DND-41 (cell line): ENCODE results near the gene ETFA.

ENCODE experiments used
- ATAC-seq: fragments of 200-7000 bp; cut with Tn5 transposase; 3 replicates; pipeline ENCODE4 v1.9.1; 2021; ENCODE audit warnings: low read depth; ENCODE audit not compliant: insufficient read depth
- DNase-seq: peaks from one replicate; pipeline ENCODE4 v3.0.0-alpha.2; 2020
- H2AFZ ChIP-seq: 2 replicates; pipeline ENCODE4 v1.6.0; 2012; ENCODE audit warnings: low read depth, low read length
- H3K27ac ChIP-seq: 2 replicates; pipeline ENCODE4 v1.5.1; 2012; ENCODE audit warnings: low read length, inconsistent platforms
- H3K27me3 ChIP-seq: fragments of 200-600 bp; sonication (generic); 2 replicates; pipeline ENCODE4 v1.6.0; 2012; ENCODE audit warnings: low read length, mild to moderate bottlenecking, inconsistent platforms; ENCODE audit not compliant: insufficient read depth, poor library complexity
- H3K36me3 ChIP-seq: 2 replicates; pipeline ENCODE4 v1.5.1; 2012; ENCODE audit warnings: low read length, inconsistent platforms; ENCODE audit not compliant: insufficient read depth
- H3K4me1 ChIP-seq: 2 replicates; pipeline ENCODE4 v1.5.1; 2012; ENCODE audit warnings: mild to moderate bottlenecking, low read length; ENCODE audit not compliant: insufficient read depth
- H3K4me2 ChIP-seq: 2 replicates; pipeline ENCODE4 v1.6.0; 2012; ENCODE audit warnings: mild to moderate bottlenecking, moderate library complexity, low read length, inconsistent platforms; ENCODE audit not compliant: insufficient read depth
- H3K4me3 ChIP-seq, 2 experiments: fragments of 200-600 bp in 1 of 2; shearing (Covaris generic) in 1 of 2; 2 replicates each; pipeline ENCODE4 v1.5.1; 2012 to 2016; ENCODE audit warnings: inconsistent platforms in 2 of 2, low read length in 2 of 2, mild to moderate bottlenecking in 2 of 2, low read depth in 1 of 2, moderate library complexity in 1 of 2
- H3K79me2 ChIP-seq: 2 replicates; pipeline ENCODE4 v1.6.0; 2012; ENCODE audit warnings: low read length, inconsistent platforms; ENCODE audit not compliant: insufficient read depth
- H3K9ac ChIP-seq: 2 replicates; pipeline ENCODE4 v1.6.0; 2012; ENCODE audit warnings: low read depth, mild to moderate bottlenecking, inconsistent platforms, low read length, moderate library complexity
- H3K9me3 ChIP-seq: 2 replicates; pipeline ENCODE4 v1.5.1; 2012; ENCODE audit warnings: low read length, moderate library complexity, mild to moderate bottlenecking, inconsistent platforms; ENCODE audit not compliant: insufficient read depth, severe bottlenecking
- H4K20me1 ChIP-seq: 2 replicates; pipeline ENCODE4 v1.6.0; 2012; ENCODE audit warnings: low read length; ENCODE audit not compliant: insufficient read depth
- CTCF ChIP-seq: IDR thresholded peaks from 2 replicates; pipeline ENCODE4 v1.5.1; 2012; ENCODE audit warnings: borderline replicate concordance, low read length, moderate library complexity, mild to moderate bottlenecking; ENCODE audit not compliant: poor library complexity, severe bottlenecking; ENCODE audit errors: extremely low read depth
- EZH2 ChIP-seq: IDR thresholded peaks from 3 replicates; pipeline ENCODE4 v1.6.1; 2012; ENCODE audit warnings: borderline replicate concordance, low read depth, mild to moderate bottlenecking, moderate library complexity, low read length, inconsistent platforms; ENCODE audit not compliant: severe bottlenecking

Gene ETFA

GRCh38 chr15:76325704-76326103 is 14.4 kb upstream of the ETFA start:
- Histone ChIP-seq H3K27me3 (peaks cover 3% of the 10 kb centered on the region), H3K9me3 (no peaks in the 10 kb centered on the region), H3K9ac (no peak overlapping the region), H3K36me3 (no peaks in the 10 kb centered on the region), H3K4me3 (no peak overlapping the region), H3K79me2 (no peaks in the 10 kb centered on the region), H4K20me1 (no peaks in the 10 kb centered on the region), H2AFZ (no peak overlapping the region), H3K4me2 (no peak overlapping the region), H3K27ac (no peak overlapping the region), H3K4me1 (no peaks in the 10 kb centered on the region)
- no peak for TF ChIP-seq CTCF
- no peak for TF ChIP-seq EZH2
- ATAC-seq (no peak), DNase-seq (no peak)

GRCh38 chr15:76324066-76324465 is 12.8 kb upstream of the ETFA start:
- no peak overlapping the region for H3K9ac ChIP-seq
- no peaks in the 10 kb centered on the region for H3K36me3 ChIP-seq
- no peak for TF ChIP-seq CTCF
- no peak for TF ChIP-seq EZH2
- no peaks in the 10 kb centered on the region for H4K20me1 ChIP-seq
- H3K4me2 ChIP-seq: no peak overlapping the region
- peaks cover 3% of the 10 kb centered on the region for H3K27me3 ChIP-seq
- H2AFZ ChIP-seq: no peak overlapping the region
- no peaks in the 10 kb centered on the region for H3K79me2 ChIP-seq
- DNase-seq (no peak), ATAC-seq (no peak)
- no peaks in the 10 kb centered on the region for H3K9me3 ChIP-seq
- H3K27ac ChIP-seq: no peak overlapping the region
- H3K4me3 ChIP-seq: no peak overlapping the region
- no peaks in the 10 kb centered on the region for H3K4me1 ChIP-seq

- DNase-seq: no peak
- no peak overlapping the region for H2AFZ ChIP-seq
- no peaks in the 10 kb centered on the region for H3K4me1 ChIP-seq
- no peak for ATAC-seq
- no peak overlapping the region for H3K27ac ChIP-seq
- H3K36me3 ChIP-seq: no peaks in the 10 kb centered on the region
- H3K27me3 ChIP-seq: peaks cover 3% of the 10 kb centered on the region
- H3K4me3 ChIP-seq: no peak overlapping the region
- no peaks in the 10 kb centered on the region for H3K9me3 ChIP-seq
- no peaks in the 10 kb centered on the region for H3K79me2 ChIP-seq
- no peak overlapping the region for H3K4me2 ChIP-seq
- no peaks in the 10 kb centered on the region for H4K20me1 ChIP-seq
- TF ChIP-seq EZH2: no peak
- TF ChIP-seq CTCF: no peak
- H3K9ac ChIP-seq: no peak overlapping the region
Observed at GRCh38 chr15:76321602-76322001, 10.3 kb upstream of the ETFA start.

GRCh38 chr15:76321171-76321570 is 9.9 kb upstream of the ETFA start:
- Histone ChIP-seq H3K27ac (no peak overlapping the region), H3K4me1 (no peaks in the 10 kb centered on the region), H3K9me3 (no peaks in the 10 kb centered on the region), H3K36me3 (no peaks in the 10 kb centered on the region), H2AFZ (no peak overlapping the region), H4K20me1 (no peaks in the 10 kb centered on the region), H3K4me3 (no peak overlapping the region), H3K9ac (no peak overlapping the region), H3K79me2 (no peaks in the 10 kb centered on the region), H3K4me2 (no peak overlapping the region), H3K27me3 (peaks cover 3% of the 10 kb centered on the region)
- TF ChIP-seq EZH2: no peak
- no peak for TF ChIP-seq CTCF
- no peak for DNase-seq
- ATAC-seq: no peak
